Dedifferentiated amniotic fluid mesenchymal stem cell (primary cell): ENCODE results near the gene SAMD3.
A peak's percentile ranks its signal among the peaks of the same experiment; 100 is the strongest.
"Not testable (repeated sequence)": the region's sequence is repeated elsewhere in the genome, so short reads cannot be mapped to it uniquely, and the experiment has no call there.

Experiments
- DNase-seq: peaks from one replicate; pipeline ENCODE4 v3.0.0-alpha.2; 2016; ENCODE audit errors: extremely low spot score

The SAMD3 gene

DNA sequence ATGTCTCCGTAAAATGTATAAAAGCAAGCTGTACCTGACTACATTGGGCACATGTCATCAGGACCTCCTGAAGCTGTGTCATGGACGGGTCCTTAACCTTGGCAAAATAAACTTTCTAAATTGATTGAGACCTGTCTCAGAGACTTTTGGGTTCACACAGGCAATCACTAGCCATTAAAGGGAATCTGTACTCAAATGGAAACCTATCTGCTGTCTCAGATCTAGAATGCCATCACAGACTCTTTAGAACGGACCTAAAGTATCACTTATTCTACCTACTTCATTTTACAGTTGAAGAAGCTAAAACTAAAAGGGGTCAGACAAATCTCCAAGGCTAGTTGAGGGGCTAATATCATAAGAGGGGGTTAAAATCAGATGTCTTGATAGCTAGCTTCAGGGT is 11.1 kb downstream of the SAMD3 start:
- DNase-seq, result no peak

DNA sequence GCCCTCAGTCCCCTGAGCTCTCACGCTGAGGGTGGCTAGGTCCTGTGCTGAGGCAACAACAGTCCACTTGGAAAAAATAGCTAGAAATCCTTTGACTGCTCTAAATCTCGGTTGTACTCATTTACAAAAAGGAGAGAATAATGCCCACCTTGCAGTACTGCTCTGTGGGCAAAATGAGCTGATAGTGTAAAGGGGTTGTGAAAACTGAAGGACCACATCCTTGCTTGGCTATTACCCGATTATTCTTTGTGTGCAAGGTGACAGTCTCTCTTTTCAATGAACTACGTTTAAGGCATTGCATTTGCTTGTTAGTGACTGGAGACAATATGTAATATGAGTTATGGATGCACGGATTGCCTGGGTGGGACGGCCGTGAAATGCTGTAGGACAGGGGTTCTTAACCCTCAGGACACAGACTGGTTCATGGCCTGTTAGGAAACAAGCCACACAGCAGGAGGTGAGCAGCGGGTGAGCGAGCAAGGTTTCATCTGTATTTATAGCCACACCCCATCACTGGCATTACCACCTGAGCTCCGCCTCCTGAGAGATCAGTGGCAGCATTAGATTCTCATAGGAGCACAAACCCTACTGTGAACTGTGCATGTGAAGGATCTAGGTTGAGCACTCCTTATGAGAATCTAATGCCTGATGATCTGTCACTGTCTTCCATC is 14.6 kb downstream of the SAMD3 start:
- DNase-seq, result no peak

DNA sequence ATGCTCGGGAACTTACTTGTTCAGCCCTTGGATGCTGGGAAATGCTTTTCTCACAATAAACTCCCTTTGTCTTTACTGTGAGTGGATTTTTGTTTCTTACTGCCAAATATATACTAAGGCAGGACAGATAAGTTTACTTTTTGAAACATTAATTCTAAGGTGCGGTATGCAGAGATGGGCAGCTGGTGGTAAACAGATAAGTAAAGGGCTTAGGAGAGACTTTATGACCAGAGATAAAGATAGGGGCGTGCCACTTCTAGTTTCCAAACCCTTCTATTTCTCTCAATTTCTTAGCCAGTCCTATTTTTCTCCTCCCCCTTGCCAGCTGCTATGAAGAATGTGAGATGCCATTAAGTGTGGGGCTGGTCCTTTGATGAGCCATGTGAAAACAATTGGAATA is 16.3 kb downstream of the SAMD3 start:
- DNase-seq, result no peak

DNA sequence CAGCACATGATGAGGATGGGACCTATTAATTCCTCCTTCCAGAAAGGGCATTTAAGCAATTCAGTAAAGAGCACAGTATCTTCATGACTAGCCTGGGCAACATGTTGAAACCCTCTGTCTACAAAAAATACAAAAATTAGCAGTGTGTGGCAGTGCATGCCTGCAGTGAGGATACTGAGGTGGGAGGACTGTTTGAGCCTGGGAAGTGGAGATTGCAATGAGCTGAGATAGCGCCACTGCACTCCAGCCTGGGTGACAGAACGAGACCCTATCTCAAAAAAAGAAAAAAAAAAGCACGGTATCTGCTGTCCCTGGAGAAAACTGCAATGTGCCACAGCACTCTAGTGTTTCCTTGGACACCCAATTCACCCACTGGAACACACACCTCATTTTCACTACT is 18.4 kb downstream of the SAMD3 start:
- no peak for DNase-seq

DNA sequence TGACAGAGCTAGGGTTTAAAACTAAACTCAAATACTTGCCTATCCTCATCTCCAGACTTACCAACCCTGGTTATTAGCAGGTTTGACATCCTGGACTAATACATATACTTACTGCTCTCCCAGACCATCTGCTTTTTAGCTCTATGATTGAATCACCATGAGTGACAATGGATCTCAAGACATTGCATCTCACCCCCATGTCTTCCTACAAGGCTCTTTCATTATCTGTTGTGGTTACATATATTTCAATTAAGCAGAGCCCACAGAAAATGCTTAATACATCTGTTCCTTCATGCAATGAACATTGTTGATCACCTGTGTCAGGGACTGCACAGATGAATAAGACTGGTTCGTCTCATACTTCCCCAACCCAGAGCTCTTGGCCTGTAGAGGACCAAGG is 19.4 kb downstream of the SAMD3 start:
- no peak for DNase-seq

DNA sequence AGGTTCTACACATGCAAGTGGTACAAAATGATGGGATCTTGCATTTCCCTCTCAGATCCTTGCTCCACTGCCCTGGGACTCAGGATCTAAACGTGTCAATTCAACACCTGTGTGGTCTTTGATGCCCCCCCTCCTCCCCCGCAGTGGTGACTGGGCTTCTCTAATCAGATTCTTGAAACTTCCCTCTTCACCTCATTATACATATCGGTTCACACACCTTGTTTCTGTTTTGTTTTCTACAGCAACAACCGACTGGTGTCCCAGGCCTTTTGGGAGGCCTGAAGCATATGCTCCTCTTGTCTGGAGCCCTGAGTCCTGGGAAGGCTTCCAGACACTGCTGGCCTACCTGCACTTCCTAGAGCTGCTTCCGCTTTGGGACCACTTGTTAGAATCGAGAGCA is 20.0 kb downstream of the SAMD3 start:
- DNase-seq, result no peak

DNA sequence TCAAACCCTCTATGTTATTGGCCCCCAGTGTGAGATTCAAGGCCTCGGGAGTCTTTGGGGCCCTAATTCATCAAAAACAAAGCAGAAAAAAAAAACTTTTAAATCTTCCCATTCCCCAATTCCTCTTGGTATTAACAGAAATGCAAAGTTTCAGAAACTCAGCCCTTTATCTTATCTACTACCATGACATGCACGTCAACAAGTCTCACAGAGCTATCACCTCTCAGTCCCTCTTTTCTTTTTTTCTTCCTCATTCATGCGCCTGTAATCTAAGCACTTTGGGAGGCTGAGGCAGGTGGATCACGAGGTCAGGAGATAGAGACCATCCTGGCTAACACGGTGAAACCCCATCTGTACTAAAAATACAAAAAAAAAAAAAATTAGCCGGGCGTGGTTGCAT is 22.7 kb downstream of the SAMD3 start:
- DNase-seq, result no peak

DNA sequence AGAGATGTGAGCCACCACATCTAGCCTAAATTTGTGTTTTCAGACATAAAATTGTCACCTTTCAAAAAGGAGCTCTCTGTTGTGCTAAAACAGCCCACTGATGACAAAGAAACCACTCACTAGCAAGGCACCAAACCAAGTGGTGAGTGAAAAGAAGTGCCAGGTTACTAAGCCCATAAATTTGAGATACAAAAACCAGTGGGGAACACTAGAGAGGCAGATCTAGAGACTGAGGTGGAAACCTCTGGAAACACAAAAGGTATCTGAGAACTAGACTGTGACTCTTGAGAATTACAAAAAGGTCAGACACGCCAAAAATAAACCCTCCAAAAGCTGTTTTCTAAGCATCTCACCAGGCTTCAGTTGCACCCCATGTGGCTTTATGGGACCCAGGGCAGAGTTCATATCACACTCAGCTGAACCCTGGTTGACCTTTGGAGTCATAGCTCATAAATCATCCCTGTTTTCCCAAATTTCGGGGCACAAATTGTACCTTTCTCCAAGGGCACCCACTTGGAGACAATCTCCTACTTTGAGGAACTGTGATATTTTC is 24.2 kb downstream of the SAMD3 start:
- DNase-seq, result no peak

DNA sequence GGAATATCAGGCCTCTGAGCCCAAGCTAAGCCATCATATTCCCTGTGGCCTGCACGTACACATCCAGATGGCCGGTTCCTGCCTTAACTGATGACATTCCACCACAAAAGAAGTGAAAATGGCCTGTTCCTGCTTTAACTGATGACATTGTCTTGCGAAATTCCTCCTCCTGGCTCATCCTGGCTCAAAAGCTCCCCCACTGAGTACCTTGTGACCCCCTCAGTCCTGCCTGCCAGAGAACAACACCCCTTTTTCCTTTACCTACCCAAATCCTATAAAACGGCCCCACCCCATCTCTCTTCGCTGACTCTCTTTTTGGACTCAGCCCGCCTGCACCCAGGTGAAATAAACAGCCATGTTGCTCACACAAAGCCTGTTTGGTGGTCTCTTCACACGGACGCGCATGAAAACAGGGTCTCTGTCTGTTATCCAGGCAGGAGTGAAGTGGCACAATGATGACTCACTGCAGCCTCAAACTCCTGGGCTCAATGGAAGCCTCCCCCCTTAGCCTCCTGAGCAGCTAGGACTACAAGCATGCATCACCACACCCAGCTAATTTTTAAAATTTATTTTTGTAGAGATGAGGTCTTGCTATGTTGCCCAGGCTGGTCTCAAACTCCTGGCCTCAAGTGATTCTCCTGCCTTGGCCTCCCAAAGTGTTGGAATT is 24.8 kb downstream of the SAMD3 start:
- not testable (repeated sequence) for DNase-seq

DNA sequence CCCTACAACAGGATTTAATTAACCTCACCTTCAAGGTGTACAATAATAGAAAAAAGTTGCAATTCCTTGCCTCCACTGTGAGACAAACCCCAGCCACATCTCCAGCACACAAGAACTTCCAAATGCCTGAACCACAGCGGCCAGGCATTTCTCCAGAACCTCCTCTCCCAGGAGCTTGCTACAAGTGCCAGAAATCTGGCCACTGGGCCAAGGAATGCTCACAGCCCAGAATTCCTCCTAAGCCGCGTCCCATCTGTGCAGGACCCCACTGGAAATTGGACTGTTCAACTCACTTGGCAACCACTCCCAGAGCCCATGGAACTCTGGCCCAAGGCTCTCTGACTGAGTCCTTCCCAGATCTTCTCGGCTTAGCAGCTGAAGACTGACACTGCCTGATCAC is 28.3 kb downstream of the SAMD3 start:
- not testable (repeated sequence) for DNase-seq

DNA sequence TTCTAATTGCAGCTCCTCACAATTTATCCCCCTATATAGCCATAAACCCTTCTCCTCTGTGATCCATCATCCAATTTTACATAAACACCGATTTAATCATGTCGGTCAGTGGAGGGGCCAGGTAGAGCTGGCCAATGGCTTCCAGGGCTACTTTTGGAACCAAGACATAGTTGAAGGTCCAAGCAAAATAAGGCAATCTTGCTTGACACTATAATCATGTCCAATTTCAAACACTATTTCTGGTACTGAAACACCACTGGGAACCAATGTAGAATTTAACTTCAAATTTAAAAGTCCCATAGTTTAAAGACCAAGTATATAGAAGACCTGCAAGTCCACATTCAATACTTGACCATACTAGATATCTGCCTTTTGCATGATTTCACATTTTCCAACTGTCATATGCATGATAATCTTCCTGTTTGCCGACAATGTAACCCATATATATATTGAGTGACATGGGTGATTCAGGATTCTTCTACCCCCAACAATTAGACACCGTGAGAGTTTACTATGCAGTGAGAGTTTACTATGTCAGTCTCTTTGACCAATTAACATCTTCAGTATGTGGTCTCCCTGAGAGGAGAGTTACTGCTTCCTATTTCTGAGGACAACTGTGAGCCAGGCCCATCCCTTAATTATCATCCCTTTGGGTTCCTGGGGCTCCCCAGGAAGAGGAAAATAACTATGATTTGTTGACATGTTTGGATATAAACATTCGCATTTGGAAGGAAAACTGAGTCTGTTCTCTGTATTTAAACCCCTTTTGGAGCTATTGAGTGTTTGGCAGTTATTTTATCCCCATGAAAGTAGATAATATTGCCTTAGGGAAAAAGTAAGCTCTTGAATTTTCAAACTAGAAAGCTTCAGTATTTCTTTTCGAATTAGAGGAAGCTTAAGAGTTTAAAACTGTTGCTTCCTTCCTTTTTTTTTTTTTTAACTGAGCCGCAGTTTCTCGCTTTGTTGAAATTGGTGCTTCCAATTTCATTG is 31.8 kb downstream of the SAMD3 start:
- no peak for DNase-seq

DNA sequence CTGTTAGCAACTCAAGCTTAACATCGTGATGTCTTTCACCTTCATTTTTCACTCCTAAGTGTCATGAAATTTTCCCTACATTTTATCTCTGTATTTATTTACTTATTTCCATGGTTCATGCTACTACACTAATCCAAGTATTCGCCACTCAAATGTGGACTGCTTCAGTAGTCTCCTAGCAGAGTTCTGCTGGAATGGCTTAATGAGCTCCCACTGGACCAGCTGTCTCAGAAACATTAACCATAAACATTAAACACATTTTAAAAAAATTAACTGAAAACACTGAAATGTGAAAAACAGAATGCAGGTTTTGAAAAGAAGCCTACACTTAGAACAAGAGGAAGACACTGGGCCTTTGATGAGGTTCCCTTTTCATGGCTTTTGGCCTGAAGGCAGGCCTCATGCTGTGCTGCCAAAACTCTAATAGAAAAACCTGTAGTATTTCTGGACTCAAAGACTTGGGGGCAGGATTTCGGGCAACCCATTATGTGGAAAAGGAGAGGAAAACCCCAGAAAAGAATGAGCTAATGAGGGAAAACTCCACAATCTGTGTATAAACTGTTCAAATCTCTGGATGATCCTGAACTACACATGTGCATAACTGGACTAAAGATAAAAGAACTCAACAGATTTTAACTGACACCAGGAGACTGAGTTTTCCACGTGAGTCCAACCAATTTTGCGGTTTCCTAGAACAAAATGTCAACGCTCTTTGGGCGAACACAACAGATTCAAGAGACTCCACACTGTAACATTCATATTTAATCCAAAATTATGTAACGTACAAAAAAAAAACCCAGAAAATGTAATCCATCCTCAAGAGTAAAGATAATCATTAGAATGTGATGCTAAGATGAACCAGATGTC is 33.0 kb downstream of the SAMD3 start:
- no peak for DNase-seq

DNA sequence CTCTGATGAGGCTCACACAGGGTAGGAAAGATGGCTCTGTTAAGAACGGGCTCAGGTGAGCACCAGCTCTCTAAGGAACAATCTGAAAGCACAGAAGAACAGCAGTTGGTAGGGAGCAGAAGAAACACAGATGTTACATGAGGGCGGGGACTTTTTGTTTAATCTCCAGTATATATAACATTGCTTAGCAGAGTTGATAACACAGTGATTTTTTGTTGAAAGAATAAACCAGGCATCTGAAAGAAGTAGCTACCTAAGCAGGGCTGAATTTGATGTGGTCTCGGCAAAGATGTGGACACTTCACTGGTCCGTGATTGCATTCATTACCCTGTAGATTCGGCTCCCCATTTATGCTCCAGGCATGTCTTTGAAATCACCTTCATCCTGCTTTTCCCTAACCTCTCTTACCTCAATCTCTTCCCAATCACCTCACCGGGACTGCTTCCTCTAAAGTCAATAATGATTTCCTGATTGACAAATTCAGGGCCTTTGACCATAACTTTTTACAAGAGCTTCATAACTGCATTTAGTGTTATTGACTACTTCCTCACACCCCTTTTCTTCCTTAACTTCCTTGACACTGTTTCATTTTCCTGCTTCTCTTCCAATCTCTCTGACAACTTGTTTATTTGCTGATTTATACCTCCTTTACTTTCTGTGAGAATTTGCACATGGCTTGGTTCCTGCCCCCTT is 34.4 kb downstream of the SAMD3 start:
- DNase-seq, result no peak

DNA sequence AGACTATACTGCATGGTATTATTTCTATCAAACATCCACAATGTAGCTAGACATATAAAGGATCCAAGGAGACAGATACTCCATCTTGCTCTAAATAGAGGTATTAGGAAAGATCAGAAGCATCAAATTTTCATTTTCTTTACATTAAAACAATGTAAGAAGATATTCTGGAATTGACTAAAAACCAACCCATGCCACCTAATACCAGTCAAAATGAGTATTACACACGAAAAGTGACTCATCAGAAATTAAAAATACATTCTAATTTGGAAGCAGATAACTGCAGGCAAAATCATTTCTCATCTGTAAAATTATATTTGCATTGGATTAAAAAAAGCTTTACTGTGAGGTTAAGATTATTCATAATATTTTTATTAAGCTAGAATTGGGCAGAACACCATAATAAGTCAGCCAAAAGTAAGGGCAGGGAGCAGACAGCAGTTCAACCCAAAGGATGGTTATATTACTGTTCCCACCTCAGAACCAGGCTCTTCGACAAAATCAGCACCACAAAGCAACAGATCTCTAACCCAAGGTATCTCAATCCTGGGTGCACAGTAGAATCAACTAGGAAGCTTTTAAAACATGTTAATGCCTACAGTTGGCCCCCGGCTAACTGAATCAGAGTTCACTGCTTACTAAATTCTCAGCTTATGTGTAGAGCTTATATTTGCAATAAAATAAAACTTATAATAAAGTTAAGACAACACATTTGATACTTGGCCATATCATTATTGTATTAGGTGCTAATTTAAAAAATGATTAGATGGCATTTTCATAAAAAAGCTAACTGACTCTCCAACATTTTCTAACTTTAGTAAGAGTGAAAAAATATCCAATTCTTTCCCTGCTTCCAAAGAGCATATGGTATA is 35.2 kb downstream of the SAMD3 start:
- DNase-seq, result no peak

DNA sequence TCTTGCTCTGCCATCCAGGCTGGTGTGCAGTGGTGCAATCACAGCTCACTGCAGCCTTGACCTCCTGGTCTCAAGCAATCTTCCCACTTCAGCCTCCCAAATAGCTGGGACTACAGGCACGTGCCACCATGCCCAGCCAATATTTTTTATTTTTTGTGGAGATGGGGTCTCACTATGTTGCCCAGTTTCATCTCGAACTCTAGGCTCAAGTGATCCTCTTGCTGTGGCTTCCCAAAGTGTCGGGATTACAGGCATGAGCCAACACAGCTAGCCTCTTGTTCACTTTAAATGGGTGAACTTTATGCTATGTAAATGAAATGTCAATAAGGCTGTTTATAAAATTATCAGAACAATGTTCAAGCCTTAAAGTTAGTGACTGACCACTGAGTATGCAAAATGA is 37.1 kb downstream of the SAMD3 start:
- no peak for DNase-seq

DNA sequence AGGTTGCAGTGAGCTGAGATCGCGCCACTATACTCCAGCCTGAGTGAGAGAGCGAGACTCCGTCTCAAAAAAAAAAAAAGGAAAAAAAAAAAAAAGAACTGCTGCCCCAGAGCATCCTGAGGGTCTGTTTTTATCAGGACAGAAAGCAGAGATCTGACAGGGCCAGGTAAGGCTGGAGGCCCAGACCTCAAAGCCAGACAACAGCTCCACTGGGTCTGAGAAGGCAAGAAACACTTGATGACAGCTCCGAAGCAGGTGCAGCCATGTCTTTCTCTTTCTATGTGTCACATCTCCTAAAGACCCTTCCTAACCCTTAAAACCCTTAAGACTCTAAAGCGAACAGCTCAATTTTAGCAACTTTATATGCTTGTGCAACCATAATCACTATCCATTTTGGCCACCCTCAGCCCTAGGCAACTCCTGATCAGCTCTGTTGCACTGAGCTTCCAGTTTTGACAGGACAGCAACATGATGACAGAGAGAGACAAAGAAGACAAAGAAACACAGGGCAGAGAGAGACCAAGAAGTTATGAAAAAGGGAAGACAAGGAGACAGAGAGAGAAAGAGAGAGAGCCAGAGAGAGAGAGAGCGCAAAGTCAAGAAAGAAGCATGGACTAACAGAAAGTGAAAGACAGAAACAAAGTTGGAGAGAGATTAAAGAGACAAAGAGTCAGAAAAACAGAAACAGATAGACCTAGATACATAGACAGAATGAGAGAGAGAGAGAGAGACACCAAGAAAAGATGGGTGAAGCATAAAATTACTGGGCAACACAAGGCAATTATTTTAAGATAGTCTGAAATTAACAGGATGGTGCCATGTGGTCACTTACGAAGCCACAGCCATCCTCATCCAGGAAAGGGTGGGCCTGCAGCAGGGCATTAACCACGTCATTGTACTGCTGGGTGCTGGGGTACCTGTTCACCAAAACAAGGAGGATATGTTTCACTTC is 39.2 kb downstream of the SAMD3 start:
- no peak for DNase-seq

DNA sequence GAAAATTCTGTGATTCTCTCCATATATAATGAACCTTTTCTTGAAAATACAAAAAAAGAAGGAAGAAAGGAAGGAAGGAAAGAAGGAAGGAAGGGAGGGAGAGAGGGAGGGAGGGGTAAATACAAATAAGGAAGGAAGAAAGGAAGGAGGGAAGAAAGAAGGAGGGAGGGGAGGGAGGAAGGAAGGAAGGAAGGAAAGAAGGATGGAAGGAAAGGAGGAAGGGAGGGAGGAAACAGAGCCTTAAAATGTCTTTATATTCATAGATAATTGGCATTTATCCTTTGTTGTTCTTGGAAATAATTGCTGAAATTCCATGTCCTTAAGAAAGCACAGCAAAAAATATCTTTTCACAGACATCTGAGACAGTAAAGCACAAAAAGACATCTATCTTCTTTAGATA is 40.3 kb downstream of the SAMD3 start:
- no peak for DNase-seq

DNA sequence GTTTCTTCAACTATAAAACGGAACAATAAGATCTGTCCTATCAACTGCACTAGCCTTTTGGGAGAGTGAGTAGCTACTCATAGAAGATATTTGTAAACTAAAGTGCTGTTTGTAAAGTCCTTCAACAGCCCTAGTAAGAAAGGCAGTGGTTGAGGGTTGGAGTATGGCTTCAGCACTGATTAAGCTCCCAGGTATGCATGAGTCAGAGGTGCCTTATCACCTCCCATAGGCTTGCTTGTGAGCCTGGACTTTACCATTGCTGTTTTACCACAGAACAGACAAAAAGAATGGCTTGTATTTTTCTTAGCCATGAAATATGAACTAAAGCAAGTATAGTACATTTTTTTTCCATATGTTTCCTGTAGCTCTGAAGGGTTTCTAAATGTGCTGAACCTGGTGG is 44.1 kb downstream of the SAMD3 start:
- peak; percentile 29 for DNase-seq

DNA sequence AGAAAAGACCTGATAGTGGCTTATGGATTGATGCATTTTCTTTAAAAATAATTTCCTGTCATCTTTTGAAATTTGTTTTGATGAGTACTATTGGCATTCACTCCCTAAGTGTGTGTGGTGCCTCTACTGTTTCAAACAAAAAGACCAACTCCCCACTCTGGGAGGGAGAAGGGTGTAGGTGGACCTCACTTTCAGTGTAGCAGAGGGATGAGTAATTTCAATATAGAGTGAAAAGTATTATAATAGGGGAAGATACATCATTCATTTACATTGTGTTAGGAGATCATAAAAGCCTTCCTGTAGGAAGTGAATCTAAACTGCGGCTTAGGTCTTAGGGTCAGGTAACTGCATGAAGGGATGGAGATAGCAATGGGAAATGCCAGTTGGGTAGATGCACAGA is 46.4 kb downstream of the SAMD3 start:
- no peak for DNase-seq
